H1 (cell line): ENCODE data around the gene ZNF646. TPM values are rescaled to one million over a fixed set of nuclear protein-coding genes. Genes with fewer than 3 reads are reported as not detected.

Experiments used
- CTCF ChIA-PET: fragments of 300-600 bp; sonication (Branson Sonifier 250); formaldehyde crosslinking; loops from one replicate; lab custom pipeline; 2021; ENCODE audit not compliant: partially characterized antibody; lab: Charles Lee
- POLR2A ChIA-PET: fragments of 300-600 bp; sonication (Branson Sonifier 250); formaldehyde crosslinking; loops from one replicate; lab custom pipeline; 2021; ENCODE audit warnings: inconsistent platforms; ENCODE audit not compliant: partially characterized antibody; lab: Charles Lee
- DNase-seq, 2 experiments: peaks; one replicate each; pipeline versions ENCODE4 v3.0.0 to v3.0.0-alpha.2; 2010 to 2022; ENCODE audit warnings: low spot score in 2 of 2, low read depth in 1 of 2, mixed read lengths in 1 of 2
- FAIRE-seq: peaks from 2 replicates; lab custom pipeline; 2011; peaks lifted over from hg19 to GRCh38; lab: Jason Lieb, UNC
- H2AFZ ChIP-seq: 2 replicates; pipeline ENCODE4 v1.8.1; 2012; ENCODE audit warnings: low read length, inconsistent platforms
- H2AK5ac ChIP-seq: 2 replicates; pipeline ENCODE4 v1.6.1; 2013; ENCODE audit warnings: low read depth, low read length
- H2BK120ac ChIP-seq: replicated peaks from 2 replicates; pipeline ENCODE3; 2013; ENCODE audit warnings: low read depth, low read length, inconsistent platforms
- H2BK12ac ChIP-seq: 2 replicates; pipeline ENCODE4 v1.6.1; 2013; ENCODE audit warnings: low read depth, low read length
- H2BK15ac ChIP-seq: 2 replicates; pipeline ENCODE4 v1.6.1; 2013; ENCODE audit warnings: low read length
- H2BK20ac ChIP-seq: 2 replicates; pipeline ENCODE4 v1.6.1; 2013; ENCODE audit warnings: low read length
- H2BK5ac ChIP-seq: 2 replicates; pipeline ENCODE4 v1.6.1; 2013; ENCODE audit warnings: low read depth, low read length
- H3K14ac ChIP-seq: 2 replicates; pipeline ENCODE4 v1.6.1; 2013; ENCODE audit warnings: inconsistent platforms; ENCODE audit not compliant: insufficient read length
- H3K18ac ChIP-seq: 2 replicates; pipeline ENCODE4 v1.6.1; 2013; ENCODE audit warnings: low read length; ENCODE audit errors: extremely low read depth
- H3K23ac ChIP-seq: 2 replicates; pipeline ENCODE4 v1.6.1; 2013; ENCODE audit warnings: inconsistent platforms; ENCODE audit not compliant: insufficient read length
- H3K23me2 ChIP-seq: 2 replicates; pipeline ENCODE4 v1.6.1; 2013; ENCODE audit warnings: low read depth, low read length
- H3K27ac ChIP-seq: 2 replicates; pipeline ENCODE4 v1.6.1; 2011; ENCODE audit warnings: low read depth, low read length, inconsistent platforms
- H3K27me3 ChIP-seq, 4 experiments: replicated peaks in 1 of 4; 1 replicate in 1 of 4; 2 replicates in 3 of 4; pipeline versions ENCODE4 v1.6.1 to v1.8.1; 2011 to 2013; ENCODE audit warnings: low read length in 3 of 4, mild to moderate bottlenecking in 3 of 4, inconsistent platforms in 2 of 4, mixed read lengths in 2 of 4, moderate library complexity in 1 of 4; ENCODE audit not compliant: control insufficient read depth in 3 of 4, insufficient read depth in 3 of 4; ENCODE audit errors: extremely low read depth in 1 of 4
- H3K36me3 ChIP-seq, 4 experiments: 2 replicates each; pipeline versions ENCODE4 v1.6.1 to v1.8.1; 2011 to 2013; ENCODE audit warnings: mild to moderate bottlenecking in 4 of 4, low read length in 3 of 4, moderate library complexity in 2 of 4, control low read depth in 1 of 4, inconsistent platforms in 1 of 4; ENCODE audit not compliant: insufficient read depth in 4 of 4, control insufficient read depth in 2 of 4
- H3K4ac ChIP-seq: replicated peaks from 2 replicates; pipeline ENCODE3; 2013; ENCODE audit warnings: low read length, low read depth, mixed read lengths, inconsistent platforms; ENCODE audit not compliant: insufficient read length
- H3K4me1 ChIP-seq, 4 experiments: replicated peaks in 1 of 4; 1 replicate in 1 of 4; 2 replicates in 3 of 4; pipeline versions ENCODE4 v1.6.1 to v1.8.1; 2011 to 2013; ENCODE audit warnings: low read length in 3 of 4, inconsistent platforms in 2 of 4, mixed read lengths in 1 of 4; ENCODE audit not compliant: insufficient read depth in 4 of 4, control insufficient read depth in 3 of 4
- H3K4me2 ChIP-seq, 2 experiments: 2 replicates each; pipeline versions ENCODE4 v1.6.1 to v1.8.1; 2011 to 2013; ENCODE audit warnings: low read depth in 2 of 2, low read length in 2 of 2, control low read depth in 1 of 2, inconsistent platforms in 1 of 2, mild to moderate bottlenecking in 1 of 2; ENCODE audit not compliant: insufficient read depth in 1 of 2
- H3K4me3 ChIP-seq, 4 experiments: fragments of 200-600, 300-600 bp in 1 of 4; sonication (generic), shearing (Covaris generic), sonication (Bioruptor Twin) in 1 of 4; 2 replicates each; pipeline versions ENCODE4 v1.5.1 to v1.8.1; 2011 to 2016; ENCODE audit warnings: low read length in 4 of 4, low read depth in 3 of 4, control low read depth in 2 of 4, inconsistent platforms in 2 of 4, mild to moderate bottlenecking in 2 of 4, mixed read lengths in 1 of 4, moderate library complexity in 1 of 4; ENCODE audit not compliant: insufficient read depth in 2 of 4; ENCODE audit errors: extremely low read depth in 1 of 4
- H3K56ac ChIP-seq: replicated peaks from 2 replicates; pipeline ENCODE3; 2013; ENCODE audit warnings: low read depth, mild to moderate bottlenecking, mixed read lengths, low read length, inconsistent platforms; ENCODE audit not compliant: insufficient read length
- H3K79me1 ChIP-seq: 2 replicates; pipeline ENCODE4 v1.6.1; 2013; ENCODE audit warnings: low read depth, low read length, control low read depth
- H3K79me2 ChIP-seq, 2 experiments: 2 replicates each; pipeline versions ENCODE4 v1.6.1 to v1.8.1; 2012 to 2013; ENCODE audit warnings: low read length in 2 of 2, mild to moderate bottlenecking in 2 of 2, inconsistent platforms in 1 of 2; ENCODE audit not compliant: insufficient read depth in 2 of 2, control insufficient read depth in 1 of 2
- H3K9ac ChIP-seq, 4 experiments: replicated peaks in 1 of 4; 1 replicate in 1 of 4; 2 replicates in 3 of 4; pipeline versions ENCODE4 v1.6.1 to v1.8.1; 2011 to 2013; ENCODE audit warnings: low read depth in 3 of 4, low read length in 3 of 4, control low read depth in 2 of 4, mild to moderate bottlenecking in 2 of 4, moderate library complexity in 2 of 4, inconsistent platforms in 1 of 4; ENCODE audit errors: extremely low read depth in 1 of 4
- H3K9me3 ChIP-seq, 2 experiments: 2 replicates each; pipeline versions ENCODE4 v1.6.1 to v1.8.1; 2012 to 2013; ENCODE audit warnings: mild to moderate bottlenecking in 2 of 2, moderate library complexity in 2 of 2, control low read depth in 1 of 2, inconsistent platforms in 1 of 2, low read depth in 1 of 2, low read length in 1 of 2, mixed read lengths in 1 of 2; ENCODE audit not compliant: insufficient read depth in 2 of 2
- H4K20me1 ChIP-seq, 2 experiments: replicated peaks in 1 of 2; 2 replicates each; pipeline versions ENCODE3 to v1.8.1; 2011 to 2013; ENCODE audit warnings: inconsistent platforms in 2 of 2, low read length in 2 of 2, mild to moderate bottlenecking in 1 of 2; ENCODE audit not compliant: insufficient read depth in 2 of 2, control insufficient read depth in 1 of 2
- H4K5ac ChIP-seq: 2 replicates; pipeline ENCODE4 v1.6.1; 2013; ENCODE audit warnings: low read length, low read depth, mixed read lengths, inconsistent platforms; ENCODE audit not compliant: insufficient read length
- H4K8ac ChIP-seq: 2 replicates; pipeline ENCODE4 v1.8.0; 2013; ENCODE audit warnings: mild to moderate bottlenecking, moderate library complexity, low read length, inconsistent platforms; ENCODE audit not compliant: insufficient read depth; ENCODE audit errors: extremely low read depth
- H4K91ac ChIP-seq: replicated peaks from 2 replicates; pipeline ENCODE3; 2013; ENCODE audit warnings: low read length, mixed read lengths, inconsistent platforms; ENCODE audit not compliant: insufficient read length
- BACH1 ChIP-seq: IDR thresholded peaks from 2 replicates; pipeline ENCODE4 v1.6.1; 2012; ENCODE audit warnings: low read length, improper control_type of control experiment
- CBX5 ChIP-seq: fragments of 300-800, 300-1000 bp; sonication (generic); IDR thresholded peaks from 2 replicates; pipeline ENCODE4 v1.7.1; 2016; ENCODE audit warnings: antibody characterized with exemption, low read length, low read depth
- CBX8 ChIP-seq: fragments of 300-800, 300-1000 bp; sonication (generic); IDR thresholded peaks from 2 replicates; pipeline ENCODE4 v1.7.1; 2016; ENCODE audit warnings: low read depth, low read length, borderline replicate concordance
- FOSL1 ChIP-seq: IDR thresholded peaks from 2 replicates; pipeline ENCODE4 v1.6.1; 2011; ENCODE audit warnings: mild to moderate bottlenecking, low read depth, low read length, moderate library complexity; ENCODE audit not compliant: insufficient read depth
- GABPA ChIP-seq: IDR thresholded peaks from 2 replicates; pipeline ENCODE4 v1.6.1; 2011; ENCODE audit warnings: mild to moderate bottlenecking, low read length, moderate library complexity, borderline replicate concordance; ENCODE audit not compliant: insufficient read depth
- JUND ChIP-seq: IDR thresholded peaks from 2 replicates; pipeline ENCODE4 v1.6.1; 2011; ENCODE audit warnings: mild to moderate bottlenecking, improper control_type of control experiment, low read length
- RFX5 ChIP-seq: IDR thresholded peaks from 2 replicates; pipeline ENCODE4 v1.6.1; 2011; ENCODE audit warnings: low read depth, low read length, improper control_type of control experiment, borderline replicate concordance
- RXRA ChIP-seq: IDR thresholded peaks from 2 replicates; pipeline ENCODE4 v1.6.1; 2011; ENCODE audit warnings: low read depth, mild to moderate bottlenecking, low read length, moderate library complexity; ENCODE audit not compliant: insufficient read depth
- SP1 ChIP-seq: IDR thresholded peaks from 2 replicates; pipeline ENCODE4 v1.6.1; 2011; ENCODE audit warnings: low read depth, low read length
- SP2 ChIP-seq: IDR thresholded peaks from 2 replicates; pipeline ENCODE4 v1.6.1; 2012; ENCODE audit warnings: mild to moderate bottlenecking, low read length, inconsistent platforms
- SUZ12 ChIP-seq: fragments of 200-600 bp; sonication (generic); IDR thresholded peaks from 2 replicates; pipeline ENCODE4 v1.6.1; 2012; ENCODE audit warnings: mild to moderate bottlenecking, inconsistent platforms, low read length, moderate library complexity, mixed read lengths
- ZNF274 ChIP-seq: IDR thresholded peaks from 2 replicates; pipeline ENCODE4 v1.7.0; 2012; ENCODE audit warnings: low read length, borderline replicate concordance; ENCODE audit errors: extremely low read depth
- WGBS, 2 experiments: shearing (Covaris generic) in 1 of 2; methylation state at CpG; one replicate each; pipeline versions ENCODE4 v1.1.6 to v1.1.7; 2013 to 2015; ENCODE audit warnings: low lambda C conversion rate in 2 of 2, mixed read lengths in 2 of 2, inconsistent platforms in 1 of 2, low coverage in 1 of 2, missing lambda C conversion rate in 1 of 2; ENCODE audit not compliant: insufficient replicate concordance in 2 of 2, insufficient coverage in 1 of 2, insufficient read length in 1 of 2; ENCODE audit errors: extremely low coverage in 1 of 2, missing lambda C conversion rate in 1 of 2; 5-methylcytosine and 5-hydroxymethylcytosine counted together
- polyA plus RNA-seq, 7 experiments: library from polyadenylated mRNA; depleted of rRNA in 3 of 7; stranded (reverse) in 5 of 7; unstranded in 2 of 7; fragments of >200 nt in 5 of 7; fragments of 200-250 nt in 2 of 7; gene quantifications; 1 replicate in 5 of 7; 2 replicates in 1 of 7; 4 replicates in 1 of 7; pipeline versions ENCODE4 v1.2.1 to v1.2.3, GENCODE V29; 2011 to 2013; ENCODE audit warnings: missing spikeins in 2 of 7, mixed read lengths in 2 of 7
- total RNA-seq: library from RNA; stranded (reverse); fragmentation: NEBNext Ultra II Directional; extraction: Animal tissue kit (Norgen Biotek cat#: 25700); gene quantifications from 2 replicates; pipeline ENCODE4 v1.2.1, GENCODE V29; 2021

Gene ZNF646
- total and polyA plus RNA-seq, 2 of the 8 experiments (the other 6 are each of a cell fraction or from before 2014, with no cell fraction given): 6.5 to 25.0 TPM

DNA sequence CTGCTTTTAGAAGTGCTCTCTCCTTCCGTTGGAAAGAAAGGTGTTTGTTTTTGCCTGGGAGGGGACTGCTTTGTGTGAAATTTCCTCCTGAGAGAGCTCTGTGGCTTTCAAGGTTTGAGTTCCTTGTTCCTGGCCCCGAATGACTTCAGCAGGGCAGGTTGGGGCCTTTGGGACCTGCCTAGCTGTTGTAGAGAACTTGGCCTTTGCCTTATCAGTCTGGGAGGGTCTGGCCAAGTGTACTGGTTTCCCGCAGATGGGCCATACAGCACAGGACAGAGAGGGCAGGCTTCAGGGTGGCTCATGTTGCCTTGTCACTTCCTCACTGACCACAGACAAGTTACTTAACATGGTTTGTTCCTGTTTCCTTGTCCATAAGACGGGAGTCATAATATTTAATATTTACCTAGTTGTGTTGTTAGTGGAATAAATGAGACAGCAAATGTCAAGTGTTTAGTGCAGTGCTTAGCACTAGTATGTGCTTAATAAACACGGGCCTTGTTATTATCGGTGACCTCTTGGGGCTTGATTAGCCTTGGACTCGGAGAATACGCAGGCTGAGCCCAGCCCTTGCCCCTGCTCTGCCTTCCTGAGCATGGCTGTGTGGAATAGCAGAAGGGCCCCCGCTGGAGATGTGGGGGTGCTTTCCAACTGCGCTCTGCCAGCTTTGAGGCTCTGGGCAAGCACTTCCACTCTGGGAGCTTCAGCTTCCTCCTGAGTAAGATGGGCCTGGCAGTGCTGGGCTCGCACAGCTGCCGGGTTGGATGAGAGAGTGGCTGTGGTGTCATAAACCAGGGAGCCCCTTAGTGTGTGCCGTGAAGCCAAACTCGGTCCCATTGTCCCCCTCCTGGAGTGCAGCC lies 54.7 kb downstream of the ZNF646 start:
- H3K4me1 ChIP-seq: peaks cover 0 to 28% (median 24%) of the 10 kb centered on the region in 4 experiments; a peak in 6 of 7 replicates
- no peak overlapping the region for H2BK20ac ChIP-seq
- H4K5ac ChIP-seq: no peak overlapping the region
- H3K79me1 ChIP-seq: peaks cover 4% of the 10 kb centered on the region
- no peak overlapping the region for H3K4me3 ChIP-seq
- H2AFZ ChIP-seq: no peak overlapping the region
- no peak overlapping the region for H3K27ac ChIP-seq
- 91% methylated on average over 14 of the region's 14 CpGs; no CpG with 5 or more reads in 1 of the 2 experiments for WGBS, 2 experiments
- H4K8ac ChIP-seq: no peak overlapping the region
- H3K14ac ChIP-seq: no peak overlapping the region
- peaks cover 14 to 29% (median 19%) of the 10 kb centered on the region in 4 experiments for H3K36me3 ChIP-seq
- DNase-seq (no peak), FAIRE-seq (no peak)
- no peaks in the 10 kb centered on the region for H3K27me3 ChIP-seq
- H2AK5ac ChIP-seq: no peak overlapping the region
- no peak overlapping the region for H3K4me2 ChIP-seq
- peaks cover 0 to 14% of the 10 kb centered on the region in 2 experiments; a peak in 2 of 4 replicates for H3K79me2 ChIP-seq
- no peak overlapping the region for H2BK5ac ChIP-seq
- H2BK12ac ChIP-seq: no peak overlapping the region
- H4K91ac ChIP-seq: no peak overlapping the region
- H3K9ac ChIP-seq: no peak overlapping the region
- POLR2A ChIA-PET: interaction anchor here (0.6 to 34.9 kb wide), 8 partner anchors 7 to 55 kb away, joined by 3 to 713 read pairs (median 6); partner anchors contain the start of genes BCKDK, FUS, KAT8 and PRSS36
- no peaks in the 10 kb centered on the region; the same call in 1 of the 2 replicates for H3K23me2 ChIP-seq
- no peak overlapping the region for H3K56ac ChIP-seq
- H2BK15ac ChIP-seq: no peak overlapping the region
- H3K18ac ChIP-seq: no peak overlapping the region
- no peak overlapping the region for H3K4ac ChIP-seq
- CTCF ChIA-PET: interaction anchor here (1.4 to 2.1 kb wide), 3 partner anchors 10 to 15 kb away, joined by 4 to 6 read pairs (median 6); no protein-coding TSS in a partner anchor
- no peak overlapping the region for H2BK120ac ChIP-seq
- H3K9me3 ChIP-seq: no peaks in the 10 kb centered on the region
- H4K20me1 ChIP-seq: peaks cover 2 to 6% of the 10 kb centered on the region in 2 experiments
- no peak overlapping the region for H3K23ac ChIP-seq
- TF ChIP-seq SP2 (no peak), SP1 (no peak), ZNF274 (no peak), FOSL1 (no peak), RFX5 (no peak), JUND (no peak), CBX5 (no peak), SUZ12 (no peak), RXRA (no peak), CBX8 (no peak), BACH1 (no peak), GABPA (no peak)
